GM19452 (cell line): Measurements from ENCODE around the gene MARCHF4.
"Not testable (repeated sequence)": the region's sequence is repeated elsewhere in the genome, so short reads cannot be mapped to it uniquely, and the experiment has no call there.

ENCODE experiments used
- ATAC-seq: cut with Tn5 transposase; IDR thresholded peaks from one replicate; pipeline ENCODE4 v1.9.1; 2021; ENCODE audit not compliant: unreplicated experiment

Gene MARCHF4

GRCh38 chr2:216392018-216392562 lies 19.8 kb upstream of the MARCHF4 start:
- no peak for ATAC-seq

- ATAC-seq: no peak
Measured at GRCh38 chr2:216391401-216391800, 19.1 kb upstream of the MARCHF4 start.

- no peak for ATAC-seq
Measured at GRCh38 chr2:216389570-216389969, 17.3 kb upstream of the MARCHF4 start.

GRCh38 chr2:216388046-216388884 lies 16.0 kb upstream of the MARCHF4 start:
- no peak for ATAC-seq

- ATAC-seq: no peak
Measured at GRCh38 chr2:216387262-216387661, 15.0 kb upstream of the MARCHF4 start.

- no peak for ATAC-seq
Measured at GRCh38 chr2:216385478-216385877, 13.2 kb upstream of the MARCHF4 start.

GRCh38 chr2:216384409-216384808 lies 12.1 kb upstream of the MARCHF4 start:
- ATAC-seq: not testable (repeated sequence)

GRCh38 chr2:216379977-216380376 lies 7.7 kb upstream of the MARCHF4 start:
- ATAC-seq: no peak

GRCh38 chr2:216375286-216375685 lies 3.0 kb upstream of the MARCHF4 start:
- ATAC-seq: no peak

- ATAC-seq: no peak
Measured at GRCh38 chr2:216373896-216374295, 1.6 kb upstream of the MARCHF4 start.

- no peak for ATAC-seq
Measured at GRCh38 chr2:216372761-216373291, 543 bp upstream of the MARCHF4 start.

- ATAC-seq: no peak
Measured at GRCh38 chr2:216370961-216371712, 1.1 kb downstream of the MARCHF4 start.

- ATAC-seq: no peak
Measured at GRCh38 chr2:216369821-216370220, 2.5 kb downstream of the MARCHF4 start.

- ATAC-seq: no peak
Measured at GRCh38 chr2:216366777-216367471, 5.4 kb downstream of the MARCHF4 start.

GRCh38 chr2:216365518-216365917 lies 6.8 kb downstream of the MARCHF4 start:
- ATAC-seq: no peak

- ATAC-seq: no peak
Measured at GRCh38 chr2:216363221-216363620, 9.1 kb downstream of the MARCHF4 start.

GRCh38 chr2:216362730-216363129 lies 9.6 kb downstream of the MARCHF4 start:
- ATAC-seq: no peak

- no peak for ATAC-seq
Measured at GRCh38 chr2:216355711-216356110, 16.6 kb downstream of the MARCHF4 start.

- ATAC-seq: no peak
Measured at GRCh38 chr2:216354306-216354705, 18.0 kb downstream of the MARCHF4 start.

GRCh38 chr2:216352653-216353270 lies 19.5 kb downstream of the MARCHF4 start:
- no peak for ATAC-seq
